Fibroblast of skin of left quadriceps (primary cell): Measurements from ENCODE around the gene DSCAM.
"Not testable (repeated sequence)": the region's sequence is repeated elsewhere in the genome, so short reads cannot be mapped to it uniquely, and the experiment has no call there.

Experiments used
- DNase-seq, 2 experiments: peaks; one replicate each; pipeline ENCODE4 v3.0.0-alpha.2; 2013; ENCODE audit warnings: low read depth in 2 of 2

The DSCAM gene, protein sequence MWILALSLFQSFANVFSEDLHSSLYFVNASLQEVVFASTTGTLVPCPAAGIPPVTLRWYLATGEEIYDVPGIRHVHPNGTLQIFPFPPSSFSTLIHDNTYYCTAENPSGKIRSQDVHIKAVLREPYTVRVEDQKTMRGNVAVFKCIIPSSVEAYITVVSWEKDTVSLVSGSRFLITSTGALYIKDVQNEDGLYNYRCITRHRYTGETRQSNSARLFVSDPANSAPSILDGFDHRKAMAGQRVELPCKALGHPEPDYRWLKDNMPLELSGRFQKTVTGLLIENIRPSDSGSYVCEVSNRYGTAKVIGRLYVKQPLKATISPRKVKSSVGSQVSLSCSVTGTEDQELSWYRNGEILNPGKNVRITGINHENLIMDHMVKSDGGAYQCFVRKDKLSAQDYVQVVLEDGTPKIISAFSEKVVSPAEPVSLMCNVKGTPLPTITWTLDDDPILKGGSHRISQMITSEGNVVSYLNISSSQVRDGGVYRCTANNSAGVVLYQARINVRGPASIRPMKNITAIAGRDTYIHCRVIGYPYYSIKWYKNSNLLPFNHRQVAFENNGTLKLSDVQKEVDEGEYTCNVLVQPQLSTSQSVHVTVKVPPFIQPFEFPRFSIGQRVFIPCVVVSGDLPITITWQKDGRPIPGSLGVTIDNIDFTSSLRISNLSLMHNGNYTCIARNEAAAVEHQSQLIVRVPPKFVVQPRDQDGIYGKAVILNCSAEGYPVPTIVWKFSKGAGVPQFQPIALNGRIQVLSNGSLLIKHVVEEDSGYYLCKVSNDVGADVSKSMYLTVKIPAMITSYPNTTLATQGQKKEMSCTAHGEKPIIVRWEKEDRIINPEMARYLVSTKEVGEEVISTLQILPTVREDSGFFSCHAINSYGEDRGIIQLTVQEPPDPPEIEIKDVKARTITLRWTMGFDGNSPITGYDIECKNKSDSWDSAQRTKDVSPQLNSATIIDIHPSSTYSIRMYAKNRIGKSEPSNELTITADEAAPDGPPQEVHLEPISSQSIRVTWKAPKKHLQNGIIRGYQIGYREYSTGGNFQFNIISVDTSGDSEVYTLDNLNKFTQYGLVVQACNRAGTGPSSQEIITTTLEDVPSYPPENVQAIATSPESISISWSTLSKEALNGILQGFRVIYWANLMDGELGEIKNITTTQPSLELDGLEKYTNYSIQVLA (N-terminal part only)

DNA sequence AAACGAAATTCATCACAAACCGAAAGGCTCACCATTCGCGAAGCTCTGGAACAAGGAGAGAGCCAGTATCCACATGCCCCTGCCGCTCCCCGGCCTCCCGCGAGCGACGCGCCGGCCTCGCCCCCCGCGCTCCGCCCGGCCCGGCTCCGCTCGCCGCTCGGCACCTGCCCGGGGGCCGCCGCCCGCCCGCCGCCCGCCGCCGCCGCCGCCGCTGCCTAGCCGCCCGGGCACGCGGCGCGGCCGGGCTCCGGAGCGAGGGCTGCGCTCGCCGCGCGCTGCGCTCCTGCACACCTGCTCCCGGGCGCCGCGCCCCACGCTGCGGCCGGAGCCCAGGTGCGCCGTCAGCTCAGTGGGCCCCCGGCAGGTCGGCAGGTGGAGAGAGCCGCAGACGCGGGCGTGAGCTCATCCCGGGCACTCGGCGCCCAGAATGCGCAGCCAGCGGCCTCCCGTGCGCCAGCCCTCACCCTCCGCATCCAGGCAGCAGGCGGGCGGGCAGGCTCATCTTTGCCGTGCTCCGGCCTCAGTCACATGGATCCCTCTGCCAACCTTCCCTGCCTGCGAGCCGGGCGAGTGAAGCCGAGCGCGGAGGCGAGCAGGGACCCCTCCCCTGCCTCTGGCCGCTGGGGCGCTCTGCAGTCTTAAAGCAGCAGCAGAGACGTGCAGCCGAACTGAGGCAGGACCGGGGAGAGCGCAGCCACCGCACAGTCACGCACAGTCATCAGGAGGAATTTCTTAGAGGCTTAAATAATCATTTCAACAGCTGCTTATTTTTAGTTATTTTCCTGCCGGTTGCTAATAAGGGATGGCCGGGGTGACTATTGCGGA, at the start of gene DSCAM:
Gene DSCAM (minus strand): TSS at position 572 of the 825 bp plus-strand sequence. CDS start 497 bp downstream, at position 75.
- DNase-seq: no peak

DNA sequence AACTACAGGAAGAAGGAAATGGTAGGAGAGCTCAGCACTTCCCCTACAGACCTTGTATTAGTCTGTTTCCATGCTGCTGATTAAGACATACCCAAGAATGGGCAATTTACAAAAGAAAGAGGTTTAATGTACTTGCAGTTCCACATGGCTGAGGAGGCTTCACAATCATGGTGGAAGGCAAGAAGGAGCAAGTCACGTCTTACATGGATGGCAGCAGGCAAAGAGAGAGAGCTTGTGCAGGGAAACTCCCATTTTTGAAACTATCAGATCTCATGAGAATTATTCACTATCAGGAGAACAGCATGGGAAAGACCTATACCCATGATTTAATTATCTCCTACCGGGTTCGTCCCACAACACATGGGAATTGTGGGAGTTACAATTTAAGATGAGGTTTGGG, 48.7 kb upstream of the DSCAM start:
- DNase-seq: not testable (repeated sequence)

DNA sequence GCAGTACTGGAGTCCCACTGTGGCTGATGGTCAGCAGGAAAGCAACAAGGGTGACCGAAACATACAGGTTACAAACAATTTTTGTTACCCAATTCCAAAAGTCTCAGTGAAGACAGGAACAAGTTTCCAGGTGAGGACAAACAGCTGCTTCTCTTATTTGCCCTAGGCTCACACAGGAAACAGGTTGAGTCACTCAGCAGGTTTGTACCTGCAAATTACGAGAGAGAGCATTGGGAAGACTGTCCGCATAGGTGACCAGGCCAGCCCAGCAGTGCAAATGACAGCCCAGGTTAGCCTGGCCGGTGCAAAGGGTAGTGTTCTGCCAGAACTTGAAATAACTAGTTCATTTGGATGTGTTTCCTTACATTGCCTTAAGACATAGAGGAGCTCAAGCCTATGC, 40.0 kb upstream of the DSCAM start:
- no peak for DNase-seq

DNA sequence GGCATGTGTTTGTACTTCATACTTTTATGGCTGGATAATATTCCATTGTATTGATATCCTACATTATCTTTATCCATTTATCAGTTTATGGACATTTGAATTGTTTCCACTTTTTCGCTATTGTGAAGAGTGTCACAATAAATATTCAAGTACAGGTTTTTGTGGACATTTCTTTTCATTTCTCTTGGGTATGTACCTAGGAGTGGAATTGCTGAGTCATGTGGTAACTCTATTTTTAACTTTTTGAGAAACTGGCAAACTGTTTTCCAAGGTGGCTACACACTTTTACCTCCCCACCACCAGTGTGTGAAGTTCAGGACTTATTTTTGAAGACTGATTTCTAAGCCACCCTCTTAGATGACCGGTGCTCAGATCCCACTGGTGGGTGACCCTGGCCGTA, 39.0 kb upstream of the DSCAM start:
- DNase-seq: no peak

DNA sequence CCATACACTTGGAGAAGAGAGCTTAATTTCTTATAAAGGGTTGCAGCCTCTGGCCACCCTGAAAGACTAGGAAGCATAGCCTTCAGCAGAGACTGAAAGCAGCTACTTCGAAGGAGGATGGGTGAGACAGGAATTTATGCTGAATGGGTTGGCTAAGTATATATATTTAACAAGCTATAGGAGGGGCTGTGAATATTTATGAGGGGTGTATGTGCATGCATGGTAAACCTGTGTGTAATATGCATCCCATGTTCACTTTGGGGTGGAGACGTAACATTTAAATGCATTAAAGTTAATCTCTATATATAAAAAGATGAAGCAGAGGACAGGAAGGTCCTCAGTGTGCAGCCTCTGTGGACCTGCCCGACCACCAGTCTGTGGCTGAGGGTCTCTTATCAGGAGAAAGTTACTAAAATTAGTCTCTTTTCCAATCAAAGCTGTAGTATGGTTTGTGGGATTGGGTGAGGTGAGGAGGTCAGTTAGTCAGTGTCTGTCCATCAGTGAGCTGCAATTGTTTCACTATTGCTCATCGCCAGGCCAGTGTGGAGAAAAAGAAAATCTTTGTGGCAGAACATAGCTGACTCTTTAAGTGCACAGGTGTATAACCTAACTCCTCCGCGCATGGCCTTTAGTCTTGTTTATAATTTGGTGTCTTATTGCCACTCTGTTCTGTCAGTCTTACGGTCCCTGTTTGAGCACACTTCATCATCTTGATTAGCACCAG, 35.4 kb upstream of the DSCAM start:
- no peak for DNase-seq

DNA sequence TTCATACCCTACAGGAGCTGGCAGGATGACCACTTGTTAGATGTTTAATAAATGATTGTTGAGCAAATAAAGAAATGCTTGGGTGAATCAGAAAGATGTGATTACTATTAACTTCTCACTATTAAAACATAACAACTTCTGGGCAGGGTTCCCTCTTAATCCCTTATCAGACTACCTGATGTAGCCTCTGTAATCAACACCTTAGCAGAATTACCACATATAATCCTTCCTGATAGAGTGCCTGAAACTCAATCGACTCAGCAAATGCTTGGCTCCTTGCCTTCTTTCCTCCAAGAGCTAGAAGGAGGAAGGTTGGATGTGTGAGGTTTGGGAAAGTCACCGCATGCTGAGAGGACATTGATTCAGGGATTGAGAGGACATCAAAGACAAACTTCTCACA, 34.8 kb upstream of the DSCAM start:
- no peak for DNase-seq

DNA sequence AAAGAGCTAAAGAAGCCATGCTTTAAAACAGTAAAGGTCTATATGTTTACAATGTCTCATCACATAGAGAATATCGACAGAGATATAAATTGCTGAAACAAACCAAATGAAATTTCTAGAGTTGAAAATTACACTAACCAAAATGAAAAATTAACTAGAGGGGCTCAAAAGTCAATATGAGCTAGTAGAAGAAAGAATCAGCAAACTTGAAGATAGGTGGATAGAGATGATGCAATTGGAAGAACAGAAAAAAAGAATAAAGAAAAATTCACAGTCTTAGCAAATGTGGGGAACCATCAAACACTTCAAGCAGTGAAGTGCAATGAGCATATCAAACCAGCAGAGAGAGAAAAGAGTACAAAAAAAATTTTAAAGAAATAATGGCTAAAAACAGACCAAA, 24.1 kb upstream of the DSCAM start:
- no peak for DNase-seq

DNA sequence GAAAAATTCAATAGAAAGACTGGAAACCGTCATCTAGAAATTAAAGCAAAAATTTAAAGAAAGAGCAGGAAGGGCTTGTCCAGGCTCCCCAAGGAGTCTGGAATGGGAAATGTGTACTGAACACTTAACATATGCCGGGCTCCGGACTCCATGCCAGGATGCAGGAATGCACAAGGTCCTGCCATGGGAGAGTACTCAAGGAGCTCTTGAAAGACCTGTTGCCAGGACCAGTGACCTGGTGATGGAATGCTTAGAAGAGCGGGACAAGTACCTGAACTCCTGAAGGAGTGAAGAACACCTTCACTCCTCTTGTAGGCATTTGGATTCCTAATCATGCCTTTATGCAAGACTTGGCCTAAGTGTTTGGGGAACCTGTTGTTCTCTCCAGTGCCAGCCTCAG, 16.9 kb upstream of the DSCAM start:
- DNase-seq: no peak

DNA sequence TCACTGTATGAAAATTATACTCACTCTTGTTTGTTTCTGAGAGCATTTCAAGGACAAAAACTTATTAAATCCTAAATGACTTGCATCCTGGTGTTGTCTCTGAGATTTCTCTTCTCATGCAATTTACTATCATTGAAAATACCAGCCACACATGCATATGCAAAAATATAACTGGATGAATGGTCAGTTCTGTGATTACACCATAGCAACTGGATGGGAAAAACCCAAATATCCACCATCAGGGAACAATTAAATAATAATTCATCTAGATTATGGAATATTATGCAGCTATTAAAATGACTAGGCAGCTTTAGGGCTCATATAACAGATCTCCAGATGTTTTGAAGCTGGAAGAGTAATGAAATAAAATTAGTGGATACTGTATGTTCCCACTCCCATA, 11.6 kb upstream of the DSCAM start:
- DNase-seq: no peak

DNA sequence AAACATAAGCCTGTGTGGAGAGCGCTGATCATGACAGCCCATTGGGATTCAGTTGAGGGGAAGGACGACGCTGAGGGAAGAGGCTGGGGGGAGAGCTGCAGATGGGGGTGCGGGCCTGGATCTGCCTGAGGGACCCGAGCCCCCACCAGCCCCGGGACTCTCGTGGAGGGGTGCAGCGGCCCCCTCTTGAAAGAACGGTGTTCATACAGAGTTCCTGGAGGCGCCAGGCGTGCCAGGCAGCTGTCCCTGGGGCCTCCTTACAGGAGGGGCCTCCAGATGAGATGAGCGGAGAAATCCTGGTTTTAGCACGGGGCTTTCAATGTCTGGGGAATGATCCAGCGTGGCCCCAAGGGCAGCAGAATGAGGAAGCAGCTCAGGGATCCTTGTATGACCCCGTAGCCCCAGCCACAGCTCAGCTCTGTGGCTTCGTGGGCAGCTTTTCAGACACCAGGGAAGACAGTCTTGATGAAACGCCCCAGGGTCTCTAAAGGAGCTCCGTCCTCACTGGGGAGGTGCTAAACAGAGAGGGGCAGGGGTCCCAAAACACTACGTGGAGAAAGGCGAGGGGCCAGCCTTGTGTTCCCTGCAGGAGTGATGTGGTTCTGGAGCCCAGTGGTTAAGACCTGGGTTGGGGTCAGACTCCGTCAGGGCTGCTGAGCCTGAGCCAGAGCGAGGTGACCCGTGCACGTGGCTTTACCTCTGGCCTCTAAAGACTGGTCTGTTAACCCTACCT, 7.2 kb upstream of the DSCAM start:
- DNase-seq: no peak

DNA sequence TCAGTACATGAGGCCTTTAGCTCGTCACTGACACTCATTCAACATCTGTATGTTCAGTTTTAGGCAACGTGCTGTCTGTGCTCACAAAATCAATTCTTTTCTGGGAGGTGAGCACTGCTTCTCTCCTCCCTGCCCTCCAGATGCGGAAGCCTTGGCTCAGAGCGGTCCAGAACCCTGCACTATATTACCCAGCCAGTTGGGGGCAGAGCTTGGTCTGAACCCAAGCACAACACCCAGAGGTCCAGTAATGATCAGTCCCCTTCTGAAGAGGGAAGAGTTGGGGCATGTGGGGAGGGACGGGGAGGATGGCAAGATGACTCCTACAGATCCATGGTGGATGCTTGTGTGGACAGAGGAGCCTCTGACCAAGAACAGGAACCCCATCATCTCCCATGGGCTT, 5.6 kb upstream of the DSCAM start:
- DNase-seq: no peak

DNA sequence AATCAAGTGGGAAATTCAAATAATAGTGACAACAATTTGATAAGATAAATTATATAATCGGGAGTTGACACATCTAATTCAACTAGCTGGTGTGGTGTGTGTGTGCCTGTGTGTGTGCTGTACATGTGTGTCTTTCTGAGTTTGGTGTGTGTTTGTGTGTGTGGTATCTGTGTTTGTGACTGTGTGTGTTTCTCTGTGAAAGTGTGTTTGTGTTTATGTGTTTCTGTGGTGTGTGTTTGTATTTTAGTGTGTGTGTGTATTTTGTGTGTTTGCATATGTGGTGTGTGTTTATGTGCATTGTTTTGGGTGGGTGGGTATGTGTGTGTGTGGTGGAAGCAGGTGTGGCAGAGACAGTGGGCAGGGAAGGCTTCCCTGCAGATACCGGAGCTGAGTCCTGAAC, 4.8 kb upstream of the DSCAM start:
- no peak for DNase-seq

DNA sequence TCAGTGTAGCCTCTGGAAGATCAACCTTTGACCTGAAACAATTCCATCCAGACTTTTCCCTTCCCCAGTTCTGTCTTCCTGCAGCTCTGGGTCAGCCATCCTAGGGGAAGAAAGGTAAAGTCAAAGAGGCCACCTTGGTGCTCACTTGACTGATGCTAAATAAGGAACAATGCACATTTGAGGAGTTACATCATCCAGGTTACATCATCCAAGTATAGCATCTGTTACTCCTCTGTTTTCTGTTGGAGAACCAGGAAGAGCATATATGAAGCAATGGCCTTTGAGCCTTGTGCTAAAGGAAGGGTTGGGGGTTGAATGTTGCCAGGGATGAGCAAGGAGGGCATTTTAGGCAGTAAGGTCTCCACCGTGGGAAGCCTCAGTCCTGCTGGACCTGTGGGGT, 3.1 kb upstream of the DSCAM start:
- DNase-seq: no peak

DNA sequence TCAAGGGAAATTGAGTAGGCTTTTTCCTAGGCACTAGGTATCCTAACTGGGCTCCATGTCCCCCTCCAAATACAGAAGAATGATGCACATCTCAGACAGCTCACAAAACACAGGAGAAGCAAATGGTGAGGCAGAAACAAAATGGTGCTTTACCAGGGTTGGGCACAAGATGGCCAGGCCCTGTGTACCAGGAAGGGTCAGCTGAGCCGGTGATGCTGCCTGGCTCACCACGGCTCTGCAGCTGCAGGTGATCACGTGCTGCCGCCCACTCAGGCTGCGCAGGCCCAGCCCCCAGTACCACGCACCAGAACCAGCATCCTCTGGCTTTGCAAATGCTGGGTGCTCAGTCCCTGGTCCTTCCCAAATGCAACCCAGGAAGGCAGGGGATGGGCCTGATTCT, 993 bp upstream of the DSCAM start:
- DNase-seq: no peak

DNA sequence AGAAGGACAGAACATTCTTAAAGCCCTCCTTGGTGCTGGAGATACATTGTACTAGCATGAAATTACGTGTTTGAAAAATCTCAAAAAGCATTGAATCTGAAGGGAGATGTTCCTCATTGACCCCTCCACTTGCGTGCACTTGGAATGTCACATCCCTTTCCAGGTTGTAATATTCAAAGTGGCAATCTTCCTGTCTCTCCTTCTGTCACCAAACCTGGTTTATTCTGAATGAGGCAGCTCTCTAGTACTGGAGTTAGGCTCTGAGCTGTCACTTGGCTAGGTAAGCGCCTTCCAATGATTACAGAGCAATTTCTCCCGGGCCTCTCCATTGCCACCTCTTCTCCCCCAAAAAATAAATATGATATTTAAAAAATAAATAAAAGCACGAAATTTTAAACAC, 855 bp downstream of the DSCAM start:
- no peak for DNase-seq

DNA sequence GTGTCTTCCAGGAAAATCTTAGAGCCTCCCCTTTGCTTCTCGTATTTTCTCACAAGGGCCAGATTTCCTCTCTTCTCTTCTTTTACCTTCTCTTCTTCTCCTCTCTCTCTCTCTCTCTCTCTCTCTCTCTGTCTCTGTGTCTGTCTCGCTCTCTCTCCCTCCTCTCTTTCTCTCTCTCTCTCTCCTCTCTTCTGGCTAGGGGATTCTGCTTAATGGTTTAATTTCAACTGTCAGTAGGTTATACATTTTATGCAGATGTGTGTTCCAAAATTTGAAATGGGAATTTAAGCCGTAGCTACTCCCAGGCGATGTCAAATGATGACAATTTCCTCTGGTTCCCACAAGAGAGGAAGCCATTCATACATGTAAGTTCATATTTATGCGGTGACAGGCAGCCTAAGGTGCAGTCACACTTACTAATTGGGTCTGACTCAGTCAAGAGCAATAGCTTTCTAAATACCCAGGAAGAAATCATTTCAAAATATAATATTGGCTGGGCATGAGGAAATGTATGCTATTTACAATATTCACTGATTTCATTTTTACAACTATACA, 1.4 kb downstream of the DSCAM start:
- DNase-seq: no peak

DNA sequence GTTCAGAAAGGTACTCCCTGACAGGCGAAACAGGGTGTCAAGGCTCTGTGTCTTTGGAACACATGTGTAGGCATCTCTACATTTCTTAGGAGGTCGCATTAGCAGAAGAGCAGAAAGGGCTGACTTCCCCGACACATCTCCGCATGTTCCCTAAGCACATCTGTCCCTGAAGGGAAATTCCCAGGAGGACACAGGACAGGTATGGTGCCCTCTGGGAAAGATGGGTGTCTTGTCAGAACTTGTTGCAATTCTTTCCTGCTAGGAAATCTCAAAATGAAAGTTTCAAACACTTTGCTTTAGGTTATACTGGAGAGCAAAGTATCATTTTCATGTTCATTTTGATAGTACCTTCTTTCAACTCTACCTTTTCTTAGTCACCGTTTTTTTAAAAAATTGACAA, 2.0 kb downstream of the DSCAM start:
- no peak for DNase-seq

DNA sequence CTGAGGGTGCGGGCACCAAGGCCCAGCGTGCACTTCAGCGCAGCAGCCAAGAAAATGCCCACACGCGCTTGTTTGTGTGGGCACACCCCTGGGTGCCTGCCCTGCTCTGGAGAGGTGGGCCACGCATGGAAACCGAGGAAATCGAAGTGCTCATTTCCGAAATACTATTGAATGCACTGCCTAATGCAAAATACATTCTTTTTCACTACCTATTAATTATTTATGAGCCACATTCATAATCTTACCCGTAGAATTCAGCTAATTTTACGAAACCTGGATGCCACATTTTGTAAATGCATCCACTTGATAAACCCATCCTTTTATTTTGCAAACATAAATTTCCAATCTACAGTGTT, 4.8 kb downstream of the DSCAM start:
- no peak for DNase-seq

DNA sequence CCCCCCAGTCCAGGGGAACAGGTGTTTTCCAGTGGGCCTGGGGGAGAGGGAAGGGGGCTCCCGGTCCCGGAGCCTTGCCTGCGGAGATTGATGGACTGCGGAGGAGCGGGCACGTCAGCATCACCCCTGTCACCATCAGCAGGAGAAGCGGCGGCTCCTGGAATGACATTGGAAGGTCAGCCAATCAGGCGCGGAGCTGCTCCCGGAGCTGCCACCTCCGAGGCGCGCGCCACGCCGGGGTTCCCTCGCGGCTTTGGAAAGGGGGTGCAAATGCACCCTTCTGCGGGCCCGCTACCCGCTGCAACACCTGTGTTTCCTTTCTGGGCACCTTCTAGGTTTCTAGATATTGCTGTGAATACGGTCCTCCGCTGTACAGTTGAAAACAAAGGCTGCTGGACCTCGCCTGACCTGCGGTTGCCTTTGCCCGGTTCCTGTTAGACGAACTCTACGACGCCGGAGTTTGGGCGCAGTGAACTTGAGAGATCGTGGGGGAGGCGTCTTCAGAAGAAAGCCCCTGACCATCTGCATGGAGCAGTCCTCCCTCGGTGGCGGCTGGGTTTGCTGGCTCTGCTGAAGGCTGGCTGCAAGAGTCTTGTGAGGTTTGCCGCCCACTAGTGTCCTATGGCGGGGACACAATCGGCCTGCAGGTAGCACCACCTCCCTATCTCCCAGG, 5.3 kb downstream of the DSCAM start:
- DNase-seq: no peak
